Adrenal gland (tissue), 5 donors: ENCODE measurements around the gene SNED1.

Experiments
- CTCF ChIP-seq, 6 experiments: fragments of 450-650 bp in 4 of 6; fragments of 200-600 bp in 2 of 6; sonication (generic) in 1 of 6; IDR thresholded peaks; 1 replicate in 5 of 6; 2 replicates in 1 of 6; pipeline versions ENCODE4 v1.5.1 to v1.8.0; 2016 to 2021; ENCODE audit warnings: antibody characterized with exemption in 6 of 6, mild to moderate bottlenecking in 2 of 6, moderate library complexity in 1 of 6
- POLR2A ChIP-seq, 2 donors: fragments of 450-650 bp; IDR thresholded peaks; one replicate each; pipeline ENCODE4 v1.6.1; 2017; ENCODE audit warnings: antibody characterized with exemption in 2 of 2, mild to moderate bottlenecking in 2 of 2, moderate library complexity in 1 of 2
- donor health status: DM: no; HTN: no; CAD: no.

GRCh38 chr2:241053576-241054251 is 55.3 kb downstream of the SNED1 start:
- TF ChIP-seq CTCF (IDR thresholded peaks at IDR 0.05) (no peak), POLR2A (IDR thresholded peaks at IDR 0.05) (no peak)
